GM18951 (cell line): Measurements from ENCODE around the gene VSTM4.

Experiments
- POLR2A ChIP-seq: IDR thresholded peaks from 4 replicates; pipeline ENCODE4 v1.6.1; 2011; ENCODE audit warnings: mild to moderate bottlenecking; ENCODE audit not compliant: insufficient read length, insufficient read depth; ENCODE audit errors: extremely low read depth
- in situ Hi-C: fragments of 300-500 bp; cut with MboI; formaldehyde crosslinking; loops from one replicate; pipeline ENCODE4 v1.12.0; 2022; ENCODE audit warnings: low sequenced_read_pairs, mixed read lengths, inconsistent platforms; ENCODE audit not compliant: unreplicated experiment

The VSTM4 gene

DNA sequence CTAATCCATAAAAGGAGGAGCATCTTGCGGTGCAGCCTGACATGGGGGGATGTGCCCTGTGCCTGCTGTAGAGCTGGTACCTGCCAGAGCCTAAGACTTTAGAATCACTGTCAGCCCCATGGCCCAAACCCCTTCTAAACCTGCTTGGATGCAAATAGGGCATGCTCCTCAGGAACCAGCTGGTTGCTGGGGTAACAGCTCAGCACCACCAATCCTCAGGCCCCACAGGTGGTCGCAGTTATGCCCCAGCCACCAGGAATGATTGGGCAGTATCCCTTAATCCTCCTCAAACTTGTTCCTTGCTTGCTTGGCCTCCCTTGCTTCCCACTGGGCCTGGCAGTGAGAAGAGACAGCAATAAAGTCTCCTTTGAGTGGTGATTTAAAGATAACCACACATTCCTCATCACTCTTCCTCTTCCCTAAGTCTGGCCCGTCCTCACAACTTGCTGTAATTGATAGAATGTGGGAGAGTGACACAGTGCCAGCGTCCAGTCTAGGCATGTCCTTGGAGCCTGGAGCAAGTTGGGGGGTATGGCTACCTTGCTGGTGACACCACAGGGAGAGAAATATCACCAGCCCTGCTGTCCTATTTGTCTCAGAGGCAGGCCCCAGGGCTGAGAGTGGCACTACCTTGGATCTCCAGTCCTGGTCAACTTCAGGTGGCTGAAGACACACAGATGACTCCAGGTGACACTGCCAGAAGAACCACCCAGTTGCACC, 43.0 kb downstream of the VSTM4 start:
- no peak for TF ChIP-seq POLR2A
- in situ Hi-C loops: no loop called here

DNA sequence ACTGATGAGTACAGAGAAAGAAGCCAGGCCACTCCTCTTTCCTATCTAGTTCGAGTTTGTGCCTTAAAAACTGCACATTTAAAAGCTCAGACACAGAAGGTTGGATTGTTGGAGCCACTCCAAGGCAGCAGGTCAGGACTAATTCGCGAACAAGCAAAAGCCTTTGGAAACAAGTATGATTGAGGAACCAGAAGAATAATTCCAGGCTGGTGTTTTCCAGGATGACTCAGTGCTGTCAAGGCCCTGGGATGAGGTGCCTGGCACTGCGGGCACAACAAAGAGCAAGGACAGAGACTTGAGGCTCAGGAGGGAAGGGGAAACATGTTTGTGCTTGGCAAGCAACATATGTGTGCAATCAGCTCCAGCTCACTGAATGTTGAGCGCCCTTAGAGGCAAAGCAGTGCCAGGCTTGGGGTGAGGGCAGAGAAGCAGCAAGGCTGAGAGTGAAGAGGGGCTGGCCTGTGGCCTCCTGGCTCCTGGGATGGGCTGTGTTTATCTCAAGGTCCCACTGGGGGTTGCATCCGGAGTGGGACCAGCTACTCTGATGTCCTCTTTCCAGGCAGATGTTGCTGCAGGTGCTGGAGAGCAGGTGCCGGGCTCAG, 44.1 kb downstream of the VSTM4 start:
- in situ Hi-C loops: no loop called here
- no peak for TF ChIP-seq POLR2A

DNA sequence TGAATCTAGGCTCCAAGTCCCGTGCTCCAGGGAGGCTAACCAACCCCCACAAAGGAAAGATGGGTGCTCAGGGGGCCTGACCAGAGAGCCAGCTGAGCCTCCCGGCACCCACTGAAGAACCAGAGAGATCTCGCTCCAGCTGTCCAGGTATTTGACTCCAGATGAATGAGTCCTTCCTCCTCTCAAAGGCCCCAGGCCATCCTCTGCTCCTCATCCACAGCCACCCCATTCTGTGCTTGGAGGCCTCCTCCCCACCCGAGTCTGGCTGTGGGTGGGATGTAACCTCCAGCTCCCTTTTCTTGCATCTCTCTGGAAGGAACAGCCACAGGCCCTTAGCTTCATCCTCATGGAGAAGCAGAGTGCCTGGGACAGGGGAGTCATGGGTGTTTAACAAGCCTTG, 44.6 kb downstream of the VSTM4 start:
- no peak for TF ChIP-seq POLR2A
- in situ Hi-C loops: no loop called here

DNA sequence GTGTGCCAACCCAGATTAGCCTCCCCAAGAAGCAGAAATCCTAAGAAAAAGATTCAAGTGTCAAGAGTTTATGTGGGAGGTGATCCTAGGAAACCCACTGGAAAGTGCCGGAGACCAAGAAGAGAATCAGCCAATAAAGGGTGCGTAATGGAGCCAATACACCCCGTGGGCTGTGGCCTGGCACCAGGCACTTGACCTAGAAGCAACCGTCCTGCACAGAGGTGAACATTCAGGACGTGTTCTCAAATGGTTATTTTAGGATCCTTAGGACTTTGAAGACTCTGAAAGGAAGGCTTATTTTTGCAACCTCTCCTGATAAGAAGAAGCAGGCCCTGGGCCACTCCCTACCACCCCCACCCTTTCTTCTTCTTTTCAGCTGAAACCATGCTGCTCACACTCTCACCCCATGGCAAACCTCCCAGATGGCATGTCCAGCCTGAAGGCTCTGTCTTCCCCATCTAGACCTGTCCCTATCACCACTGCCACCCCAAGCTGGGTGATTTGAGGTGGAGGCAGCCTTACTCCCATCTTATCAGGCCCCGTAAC, 46.6 kb downstream of the VSTM4 start:
- TF ChIP-seq POLR2A: no peak

DNA sequence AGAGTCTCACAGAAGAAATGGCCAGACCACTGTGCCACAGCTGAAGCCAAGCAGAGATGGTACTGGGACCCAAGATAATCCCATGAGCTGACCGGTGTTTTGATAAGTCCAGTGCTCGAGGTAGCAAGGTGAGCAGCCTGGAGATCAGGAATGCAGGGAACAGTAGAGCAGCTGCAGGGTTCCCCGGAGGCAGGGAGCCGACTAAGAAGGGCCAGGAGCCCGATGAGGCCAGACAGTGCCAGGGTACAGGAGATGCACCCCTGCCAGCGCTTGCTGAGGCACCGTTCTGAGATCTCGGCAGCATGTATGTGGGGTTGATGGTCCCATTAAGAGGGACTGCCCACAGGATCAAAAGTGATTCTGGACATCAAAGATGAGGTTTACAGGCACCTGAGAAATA, 47.1 kb downstream of the VSTM4 start:
- in situ Hi-C loops: no loop called here
- no peak for TF ChIP-seq POLR2A

More for the DNA sequence above, 46.6 kb downstream of the VSTM4 start:
- in situ Hi-C loops: no loop called here

DNA sequence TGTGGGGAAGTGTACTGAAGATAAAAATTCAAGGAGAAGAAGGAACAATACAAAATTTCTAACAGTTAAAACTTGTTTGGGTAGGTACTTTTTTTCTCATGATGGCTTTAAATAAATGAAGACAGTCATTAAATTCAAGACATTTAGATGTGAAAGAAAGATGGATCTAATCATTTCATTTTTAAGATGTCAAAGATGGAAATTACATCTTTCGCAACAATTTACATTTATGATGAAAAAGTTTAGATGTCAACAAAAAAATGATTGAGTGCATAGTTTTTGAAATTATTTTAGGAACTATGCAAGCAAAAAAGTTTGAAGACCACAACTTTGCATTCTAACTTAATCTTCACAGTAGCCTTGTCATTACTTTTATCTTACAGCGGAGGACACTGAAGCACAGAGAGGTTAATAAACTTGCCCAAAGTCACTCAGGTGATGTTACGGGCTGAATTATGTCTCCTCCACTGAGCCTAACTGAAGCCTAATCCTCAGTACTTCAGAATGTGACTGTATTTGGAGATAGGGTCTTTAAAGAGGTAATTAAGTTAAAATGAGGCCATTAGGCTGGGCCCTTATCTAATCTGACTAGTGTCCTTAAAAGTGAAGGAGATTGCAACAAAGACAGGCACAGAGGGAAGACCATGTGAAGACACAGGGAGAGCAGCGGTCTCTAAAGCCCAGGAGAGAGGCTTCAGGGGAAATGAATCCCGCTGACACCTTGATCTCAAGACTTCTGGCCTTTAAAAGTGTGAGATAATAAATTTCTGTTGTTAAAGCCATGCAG, 48.2 kb downstream of the VSTM4 start:
- TF ChIP-seq POLR2A: no peak
- in situ Hi-C loops: no loop called here

DNA sequence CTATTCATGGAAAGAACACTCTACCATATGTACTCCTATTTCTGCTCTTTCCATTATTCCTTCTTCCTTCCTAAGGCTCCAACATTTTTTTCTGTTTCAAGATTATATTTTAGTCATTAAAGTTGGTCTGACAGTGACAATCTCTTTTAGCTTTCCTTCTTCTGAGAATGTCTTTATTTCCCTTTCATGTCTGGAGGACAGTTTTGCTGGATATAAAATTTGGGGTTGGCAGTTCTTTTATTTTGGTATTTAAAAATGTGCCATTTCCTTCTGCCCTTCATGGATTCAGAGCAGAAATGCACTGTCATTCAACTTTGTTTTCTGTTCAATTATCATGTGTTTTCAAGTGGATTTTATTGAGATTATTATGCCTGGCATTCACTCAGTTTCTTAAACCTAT, 53.1 kb downstream of the VSTM4 start:
- in situ Hi-C loops: no loop called here
- no peak for TF ChIP-seq POLR2A

DNA sequence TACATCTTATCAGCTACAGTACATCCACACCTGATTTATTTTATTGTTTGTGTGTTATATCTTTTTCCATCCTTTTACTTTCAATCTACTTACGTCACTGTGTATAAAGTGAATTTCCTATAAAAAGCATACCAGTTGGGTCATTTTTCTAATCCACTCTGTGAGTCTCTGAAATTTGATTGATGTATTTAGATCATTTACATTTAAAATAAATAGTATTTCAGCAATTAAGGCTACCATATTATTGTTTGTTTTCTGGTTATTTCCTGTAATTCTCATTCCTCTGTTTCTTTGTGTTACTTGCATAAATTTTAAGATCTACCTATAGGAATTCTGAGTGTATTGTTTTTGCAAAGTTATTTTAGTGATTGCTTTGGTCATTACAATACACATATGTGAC, 53.7 kb downstream of the VSTM4 start:
- in situ Hi-C loops: no loop called here
- no peak for TF ChIP-seq POLR2A

DNA sequence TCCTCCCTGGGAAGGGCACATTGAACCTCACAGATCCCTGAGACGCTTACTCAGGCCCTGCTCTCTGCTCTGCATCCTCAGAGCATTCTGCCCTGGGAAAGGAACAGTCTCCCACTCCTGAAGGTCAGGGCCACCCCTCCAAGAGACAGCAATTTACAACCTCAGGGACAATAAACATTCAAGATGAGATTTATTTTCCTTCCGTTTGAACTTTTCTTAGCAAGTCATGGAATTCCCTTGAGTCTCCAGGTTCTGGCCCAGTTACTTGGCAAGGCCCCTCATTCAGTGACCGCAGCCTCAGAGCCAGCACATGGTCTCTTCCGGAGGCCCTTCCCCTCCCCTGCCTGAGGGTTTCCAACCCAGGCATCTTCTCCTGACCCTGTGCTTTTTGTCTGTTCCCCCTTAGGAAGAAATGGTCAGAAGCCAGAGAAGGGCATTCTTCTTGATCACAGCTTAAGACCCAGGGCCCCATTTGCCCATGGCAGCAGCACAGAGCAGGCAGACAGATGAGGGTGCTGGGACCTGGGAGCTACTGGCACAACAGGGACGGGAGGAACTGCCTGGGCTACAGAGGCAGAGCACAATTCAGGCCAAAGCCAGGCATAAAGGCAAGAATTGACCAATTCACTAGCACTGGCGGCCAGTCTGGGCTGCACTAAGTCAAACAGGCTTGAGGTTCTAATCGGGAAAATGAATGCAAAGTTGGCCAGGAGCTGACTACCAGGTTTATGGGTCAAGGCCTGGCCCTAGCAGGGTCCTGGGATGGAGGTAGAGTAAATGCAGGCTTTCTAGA, 56.7 kb downstream of the VSTM4 start:
- no peak for TF ChIP-seq POLR2A
- in situ Hi-C loops: no loop called here

DNA sequence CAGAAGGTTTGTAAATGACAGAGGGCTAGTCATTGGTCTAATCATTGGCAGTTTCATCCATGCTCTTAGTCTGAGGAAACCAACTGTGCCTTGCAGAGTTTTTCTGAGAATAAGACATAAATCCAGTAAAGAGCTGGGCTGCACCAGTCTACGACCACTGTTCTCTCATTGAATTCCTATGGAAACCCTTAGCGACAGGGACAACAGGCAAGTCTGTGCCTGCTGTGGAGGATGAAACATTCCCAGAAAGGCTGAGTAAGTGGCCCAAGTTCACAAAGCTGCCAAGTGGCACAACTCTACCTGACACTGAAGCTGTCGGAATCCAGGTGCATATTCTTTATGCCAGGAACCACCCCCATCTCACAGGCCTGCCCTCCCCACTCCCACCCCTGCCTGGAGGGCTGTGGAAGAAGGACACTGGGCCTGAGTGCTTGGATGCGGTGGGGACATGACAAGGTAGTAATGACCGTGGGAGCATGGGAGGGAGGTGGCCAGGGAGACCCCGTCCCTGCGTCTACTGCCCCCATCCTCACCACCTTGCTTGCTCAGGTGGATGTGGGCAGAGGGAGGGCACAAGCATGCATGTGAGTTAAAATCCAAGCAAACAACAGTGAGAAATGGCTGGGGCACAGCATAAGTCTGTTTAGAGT, 58.0 kb downstream of the VSTM4 start:
- in situ Hi-C loops: no loop called here
- no peak for TF ChIP-seq POLR2A

DNA sequence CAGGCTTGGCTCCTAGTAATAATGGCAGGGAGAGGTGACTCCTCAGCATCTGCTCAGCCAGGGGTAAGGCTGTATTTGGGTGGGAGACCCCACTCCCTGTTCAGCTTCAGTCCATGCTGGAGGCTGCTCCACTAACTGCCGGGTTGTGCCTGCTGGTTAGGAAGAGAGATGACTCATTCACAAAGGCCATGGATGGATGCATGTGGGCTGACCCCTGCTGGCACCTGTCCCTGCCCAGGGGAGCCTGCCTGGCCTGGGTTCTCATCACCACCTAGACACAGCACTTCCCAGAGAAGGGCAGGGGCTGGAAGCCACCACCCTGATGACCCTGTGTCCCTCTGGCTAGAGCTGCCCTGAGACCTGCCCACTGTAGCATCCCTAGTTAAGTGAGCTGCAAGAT, 59.0 kb downstream of the VSTM4 start:
- in situ Hi-C loops: no loop called here
- no peak for TF ChIP-seq POLR2A

DNA sequence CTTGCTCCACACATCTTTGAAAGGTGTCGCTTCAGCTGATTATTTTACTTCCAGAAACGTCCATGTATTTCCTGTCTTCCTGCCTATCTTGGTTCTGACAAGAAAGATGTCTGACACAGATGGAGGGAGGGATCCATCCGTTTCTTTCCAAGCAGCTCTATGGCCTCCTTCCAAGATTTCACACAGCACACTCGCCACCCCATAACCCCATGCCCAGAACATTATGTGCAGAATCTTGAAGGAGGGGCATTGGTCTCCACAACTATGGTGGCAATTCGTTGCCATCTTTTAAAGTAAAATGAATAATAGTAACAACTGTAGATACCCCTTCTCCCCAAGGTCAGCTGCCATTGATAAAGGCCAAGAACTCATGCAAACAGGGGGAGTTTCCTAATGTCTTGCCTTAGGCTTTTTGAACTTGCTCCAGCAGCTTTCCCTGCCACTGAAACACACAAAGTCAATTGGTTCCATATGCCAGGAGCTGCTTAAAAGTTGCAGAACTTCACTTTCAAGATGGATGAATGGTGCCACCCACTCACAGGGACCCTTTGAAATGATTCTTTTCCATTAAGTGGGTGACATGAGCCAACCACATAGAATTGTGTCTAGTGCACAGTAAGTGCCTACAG, 60.0 kb downstream of the VSTM4 start:
- in situ Hi-C loops: no loop called here
- no peak for TF ChIP-seq POLR2A

DNA sequence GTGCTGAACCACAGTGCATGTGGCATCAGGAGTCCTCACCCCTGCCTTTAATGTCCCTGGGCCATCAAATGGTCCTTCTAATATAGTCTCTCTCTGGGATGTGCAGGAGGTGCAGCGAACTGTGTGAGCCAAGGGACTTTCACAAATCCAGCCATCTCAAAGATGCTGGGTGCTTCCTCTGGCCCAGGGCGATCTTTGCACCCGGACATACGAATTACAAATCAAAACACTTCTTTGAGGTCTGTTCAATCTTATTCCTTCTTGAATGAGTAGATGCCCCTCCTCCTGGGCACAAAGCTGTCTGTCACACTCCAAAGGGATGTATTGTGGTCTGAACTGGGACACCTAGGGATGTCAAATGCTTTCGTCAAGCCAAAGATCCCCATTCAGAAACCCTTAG, 60.6 kb downstream of the VSTM4 start:
- no peak for TF ChIP-seq POLR2A
- in situ Hi-C loops: no loop called here
